Suprapubic skin (tissue), 3 donors: ENCODE data around the gene RNF145.

Experiments used
- EP300 ChIP-seq: sonication (generic); formaldehyde crosslinking; IDR thresholded peaks from one replicate; pipeline ENCODE4 v1.6.1; 2017; ENCODE audit warnings: antibody characterized with exemption
- POLR2A ChIP-seq, 2 donors: fragments of 450-650 bp; IDR thresholded peaks; one replicate each; pipeline ENCODE4 v1.6.1; 2017; ENCODE audit warnings: antibody characterized with exemption in 2 of 2, mild to moderate bottlenecking in 2 of 2, moderate library complexity in 2 of 2
- TF ChIP-seq, protein P1 (sequence below), 2 donors: fragments of 200-600 bp in 1 of 2; fragments of 450-650 bp in 1 of 2; sonication (generic) in 1 of 2; IDR thresholded peaks; one replicate each; pipeline ENCODE4 v1.5.1; 2016 to 2019; ENCODE audit warnings: antibody characterized with exemption in 2 of 2, mild to moderate bottlenecking in 1 of 2, moderate library complexity in 1 of 2

DNA sequence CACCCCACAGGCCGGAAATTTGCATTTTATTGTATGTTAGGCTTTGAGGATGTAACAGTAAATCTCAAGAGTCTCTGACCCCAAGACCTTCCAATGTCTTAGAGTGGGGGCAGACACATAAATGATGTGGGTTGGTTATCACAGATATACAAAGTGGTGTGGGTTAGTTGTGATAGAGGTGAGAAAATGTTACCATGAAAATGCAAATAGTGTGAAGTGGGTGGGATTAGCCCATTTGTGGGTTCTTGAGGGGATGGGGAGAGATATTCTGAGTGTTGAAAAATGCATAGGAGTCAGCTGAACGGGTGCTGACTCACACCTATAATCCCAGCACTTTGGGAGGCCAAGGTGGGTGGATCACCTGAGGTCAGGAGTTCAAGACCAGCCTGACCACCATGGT, 7.9 kb upstream of the RNF145 start:
- TF ChIP-seq, protein P1, sequence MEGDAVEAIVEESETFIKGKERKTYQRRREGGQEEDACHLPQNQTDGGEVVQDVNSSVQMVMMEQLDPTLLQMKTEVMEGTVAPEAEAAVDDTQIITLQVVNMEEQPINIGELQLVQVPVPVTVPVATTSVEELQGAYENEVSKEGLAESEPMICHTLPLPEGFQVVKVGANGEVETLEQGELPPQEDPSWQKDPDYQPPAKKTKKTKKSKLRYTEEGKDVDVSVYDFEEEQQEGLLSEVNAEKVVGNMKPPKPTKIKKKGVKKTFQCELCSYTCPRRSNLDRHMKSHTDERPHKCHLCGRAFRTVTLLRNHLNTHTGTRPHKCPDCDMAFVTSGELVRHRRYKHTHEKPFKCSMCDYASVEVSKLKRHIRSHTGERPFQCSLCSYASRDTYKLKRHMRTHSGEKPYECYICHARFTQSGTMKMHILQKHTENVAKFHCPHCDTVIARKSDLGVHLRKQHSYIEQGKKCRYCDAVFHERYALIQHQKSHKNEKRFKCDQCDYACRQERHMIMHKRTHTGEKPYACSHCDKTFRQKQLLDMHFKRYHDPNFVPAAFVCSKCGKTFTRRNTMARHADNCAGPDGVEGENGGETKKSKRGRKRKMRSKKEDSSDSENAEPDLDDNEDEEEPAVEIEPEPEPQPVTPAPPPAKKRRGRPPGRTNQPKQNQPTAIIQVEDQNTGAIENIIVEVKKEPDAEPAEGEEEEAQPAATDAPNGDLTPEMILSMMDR (IDR thresholded peaks at IDR 0.05): no peak
- TF ChIP-seq EP300 (no peak), POLR2A (IDR thresholded peaks at IDR 0.05) (no peak)
